ENCODE results near the gene FER. TPM values are rescaled to one million over a fixed set of nuclear protein-coding genes. Genes with fewer than 3 reads are reported as not detected.

Gene FER
- total RNA-seq, 2 experiments from 2014 or later, result 14.2 to 15.9 TPM

- ChIA-PET POLR2A (no interaction called here), CTCF (no interaction called here)
- Mint-ChIP-seq H3K27me3 (no peaks in the 10 kb centered on the region), H3K27ac (no peak overlapping the region), H3K9me3 (no peaks in the 10 kb centered on the region), H3K4me3 (no peak overlapping the region), H3K4me1 (ENCODE audit: low read depth) (no peaks in the 10 kb centered on the region), H3K36me3 (ENCODE audit: low read depth) (no peaks in the 10 kb centered on the region)
- H3K4me1 ChIP-seq (ENCODE audit: insufficient read depth, low read length), result no peaks in the 10 kb centered on the region
- DNase-seq (no peak), ATAC-seq (ENCODE audit: poor library complexity) (no peak)
- H3K27me3 ChIP-seq (ENCODE audit: control insufficient read depth in 1 of 2, insufficient read depth in 2 of 2, low read length in 2 of 2), result no peaks in the 10 kb centered on the region
- no peaks in the 10 kb centered on the region for H3K36me3 ChIP-seq (ENCODE audit: insufficient read depth, low read length)
- no peak overlapping the region for H3K27ac ChIP-seq (ENCODE audit: low read depth in 1 of 2, low read length in 2 of 2)
- intact Hi-C loops (cut with DNase I, micrococcal nuclease), result no loop called here
- H3K4me3 ChIP-seq (ENCODE audit: low read length), result no peak overlapping the region
- TF ChIP-seq CTCF (IDR thresholded peaks at IDR 0.05), result no peak
- no peaks in the 10 kb centered on the region for H3K9me3 ChIP-seq (ENCODE audit: control insufficient read depth in 1 of 2, insufficient read depth in 1 of 2, low read length in 2 of 2)
Measured at GRCh38 chr5:109034306-109034705, 286.6 kb downstream of the FER start.

GRCh38 chr5:109035436-109035835 is 287.7 kb downstream of the FER start:
- no peaks in the 10 kb centered on the region for H3K27me3 Mint-ChIP-seq
- Histone ChIP-seq H3K4me3 (ENCODE audit: low read length) (no peak overlapping the region), H3K27ac (ENCODE audit: low read depth in 1 of 2, low read length in 2 of 2) (no peak overlapping the region), H3K36me3 (ENCODE audit: insufficient read depth, low read length) (no peaks in the 10 kb centered on the region), H3K9me3 (ENCODE audit: control insufficient read depth in 1 of 2, insufficient read depth in 1 of 2, low read length in 2 of 2) (no peaks in the 10 kb centered on the region), H3K27me3 (ENCODE audit: control insufficient read depth in 1 of 2, insufficient read depth in 2 of 2, low read length in 2 of 2) (no peaks in the 10 kb centered on the region), H3K4me1 (ENCODE audit: insufficient read depth, low read length) (no peaks in the 10 kb centered on the region)
- DNase-seq (no peak), ATAC-seq (ENCODE audit: poor library complexity) (no peak)
- H3K9me3 Mint-ChIP-seq, result no peaks in the 10 kb centered on the region
- intact Hi-C loops (cut with DNase I, micrococcal nuclease), result no loop called here
- TF ChIP-seq CTCF (IDR thresholded peaks at IDR 0.05), result no peak
- ChIA-PET CTCF (no interaction called here), POLR2A (no interaction called here)
- H3K4me1 Mint-ChIP-seq (ENCODE audit: low read depth), result no peaks in the 10 kb centered on the region
- no peak overlapping the region for H3K27ac Mint-ChIP-seq
- no peaks in the 10 kb centered on the region for H3K36me3 Mint-ChIP-seq (ENCODE audit: low read depth)
- H3K4me3 Mint-ChIP-seq, result no peak overlapping the region

GRCh38 chr5:109038209-109038840 is 290.6 kb downstream of the FER start:
- no peak for TF ChIP-seq CTCF (IDR thresholded peaks at IDR 0.05)
- DNase-seq, result no peak
- H3K4me3 ChIP-seq (ENCODE audit: low read length), result no peak overlapping the region
- CTCF ChIA-PET, result interaction anchor here (0.6 kb wide), 1 partner anchor 24 kb away, joined by 3 read pairs; no protein-coding TSS in a partner anchor
- no peaks in the 10 kb centered on the region for H3K9me3 ChIP-seq (ENCODE audit: control insufficient read depth in 1 of 2, insufficient read depth in 1 of 2, low read length in 2 of 2)
- H3K27me3 Mint-ChIP-seq, result no peaks in the 10 kb centered on the region
- H3K27ac Mint-ChIP-seq, result no peak overlapping the region
- ATAC-seq (ENCODE audit: poor library complexity), result no peak
- POLR2A ChIA-PET, result no interaction called here
- no peaks in the 10 kb centered on the region for H3K36me3 ChIP-seq (ENCODE audit: insufficient read depth, low read length)
- no peaks in the 10 kb centered on the region for H3K36me3 Mint-ChIP-seq (ENCODE audit: low read depth)
- intact Hi-C loops (cut with DNase I, micrococcal nuclease), result no loop called here
- no peaks in the 10 kb centered on the region for H3K27me3 ChIP-seq (ENCODE audit: control insufficient read depth in 1 of 2, insufficient read depth in 2 of 2, low read length in 2 of 2)
- H3K4me1 ChIP-seq (ENCODE audit: insufficient read depth, low read length), result no peaks in the 10 kb centered on the region
- no peaks in the 10 kb centered on the region for H3K4me1 Mint-ChIP-seq (ENCODE audit: low read depth)
- no peaks in the 10 kb centered on the region for H3K9me3 Mint-ChIP-seq
- H3K4me3 Mint-ChIP-seq, result no peak overlapping the region
- no peak overlapping the region for H3K27ac ChIP-seq (ENCODE audit: low read depth in 1 of 2, low read length in 2 of 2)
